Activated naive CD8-positive, alpha-beta T cell treated with anti-CD3 and anti-CD28 coated beads, Interleukin-2, amount 50 U/mL, for 24 hours (primary cell): ENCODE measurements around the gene TOMM22.
A peak's percentile ranks its signal among the peaks of the same experiment; 100 is the strongest.
"Not testable (repeated sequence)": the region's sequence is repeated elsewhere in the genome, so short reads cannot be mapped to it uniquely, and the experiment has no call there.

Source experiments
- ATAC-seq: fragments of 150-1000 bp; cut with Tn5 transposase; one replicate; pipeline ENCODE4 v1.10.0; 2021
- DNase-seq: peaks from one replicate; pipeline ENCODE4 v3.0.0; 2021
- H3K27ac Mint-ChIP-seq: one replicate; pipeline ENCODE4 v1.8.0; 2021; ENCODE audit warnings: mild to moderate bottlenecking, mixed read lengths
- H3K27me3 Mint-ChIP-seq: one replicate; pipeline ENCODE4 v1.8.0; 2021; ENCODE audit warnings: mixed read lengths
- H3K36me3 Mint-ChIP-seq: one replicate; pipeline ENCODE4 v1.8.0; 2021; ENCODE audit warnings: low read depth, mixed read lengths
- H3K4me1 Mint-ChIP-seq: one replicate; pipeline ENCODE4 v1.8.0; 2021; ENCODE audit warnings: mixed read lengths
- H3K4me3 Mint-ChIP-seq: one replicate; pipeline ENCODE4 v1.8.0; 2021; ENCODE audit warnings: mild to moderate bottlenecking, moderate library complexity, mixed read lengths
- H3K9me3 Mint-ChIP-seq: one replicate; pipeline ENCODE4 v1.8.0; 2021; ENCODE audit warnings: mixed read lengths

TOMM22 gene

GRCh38 chr22:38681582-38682335 is at the start of gene TOMM22:
Gene TOMM22 (plus strand): TSS chr22:38681957. CDS start chr22:38681979, 22 bp downstream.
- peaks cover 23% of the 10 kb centered on the region for H3K4me1 Mint-ChIP-seq
- H3K4me3 Mint-ChIP-seq = peak within 1 kb of the TSS; percentile 96
- ATAC-seq (peak; percentile 99), DNase-seq (peak; percentile 91)
- H3K27me3 Mint-ChIP-seq = no peaks in the 10 kb centered on the region
- peak within 1 kb of the TSS; percentile 95 for H3K27ac Mint-ChIP-seq
- H3K36me3 Mint-ChIP-seq = peaks cover 40% of the 10 kb centered on the region
- H3K9me3 Mint-ChIP-seq = no peaks in the 10 kb centered on the region

GRCh38 chr22:38632528-38632927 is 49.2 kb upstream of the TOMM22 start:
- DNase-seq (no peak), ATAC-seq (no peak)
- Mint-ChIP-seq H3K4me3 (no peak overlapping the region), H3K4me1 (peaks cover 9% of the 10 kb centered on the region), H3K36me3 (no peaks in the 10 kb centered on the region), H3K27ac (no peak overlapping the region), H3K27me3 (no peaks in the 10 kb centered on the region), H3K9me3 (no peaks in the 10 kb centered on the region)

- H3K36me3 Mint-ChIP-seq = no peaks in the 10 kb centered on the region
- H3K9me3 Mint-ChIP-seq = no peaks in the 10 kb centered on the region
- DNase-seq = no peak
- peaks cover under 1% of the 10 kb centered on the region for H3K27me3 Mint-ChIP-seq
- H3K4me1 Mint-ChIP-seq = no peaks in the 10 kb centered on the region
- ATAC-seq = no peak
- no peak overlapping the region for H3K27ac Mint-ChIP-seq
- H3K4me3 Mint-ChIP-seq = no peak overlapping the region
Observed at GRCh38 chr22:38638216-38638615, 43.5 kb upstream of the TOMM22 start.

- ATAC-seq (no peak), DNase-seq (no peak)
- Mint-ChIP-seq H3K27me3 (peaks cover 2% of the 10 kb centered on the region), H3K9me3 (no peaks in the 10 kb centered on the region), H3K27ac (no peak overlapping the region), H3K4me1 (no peaks in the 10 kb centered on the region), H3K36me3 (no peaks in the 10 kb centered on the region), H3K4me3 (no peak overlapping the region)
Observed at GRCh38 chr22:38638728-38639127, 43.0 kb upstream of the TOMM22 start.

GRCh38 chr22:38641476-38642040 is 40.2 kb upstream of the TOMM22 start:
- no peaks in the 10 kb centered on the region for H3K9me3 Mint-ChIP-seq
- DNase-seq (no peak), ATAC-seq (no peak)
- no peak overlapping the region for H3K4me3 Mint-ChIP-seq
- no peaks in the 10 kb centered on the region for H3K36me3 Mint-ChIP-seq
- H3K27ac Mint-ChIP-seq = no peak overlapping the region
- no peaks in the 10 kb centered on the region for H3K4me1 Mint-ChIP-seq
- peaks cover 2% of the 10 kb centered on the region for H3K27me3 Mint-ChIP-seq

- not testable (repeated sequence) for DNase-seq, H3K9me3 Mint-ChIP-seq, H3K27ac Mint-ChIP-seq, H3K27me3 Mint-ChIP-seq, H3K4me3 Mint-ChIP-seq, H3K4me1 Mint-ChIP-seq, H3K36me3 Mint-ChIP-seq
- peak; percentile 75 for ATAC-seq
Observed at GRCh38 chr22:38644245-38644644, 37.5 kb upstream of the TOMM22 start.

- Mint-ChIP-seq H3K36me3 (no peaks in the 10 kb centered on the region), H3K27ac (no peak overlapping the region), H3K4me1 (no peaks in the 10 kb centered on the region), H3K9me3 (no peaks in the 10 kb centered on the region), H3K4me3 (no peak overlapping the region), H3K27me3 (peaks cover 2% of the 10 kb centered on the region)
- no peak for ATAC-seq
- no peak for DNase-seq
Observed at GRCh38 chr22:38645430-38645829, 36.3 kb upstream of the TOMM22 start.

GRCh38 chr22:38649841-38650522 is 31.8 kb upstream of the TOMM22 start:
- DNase-seq (no peak), ATAC-seq (no peak)
- no peaks in the 10 kb centered on the region for H3K4me1 Mint-ChIP-seq
- H3K27me3 Mint-ChIP-seq = no peaks in the 10 kb centered on the region
- H3K4me3 Mint-ChIP-seq = no peak overlapping the region
- H3K27ac Mint-ChIP-seq = no peak overlapping the region
- H3K9me3 Mint-ChIP-seq = no peaks in the 10 kb centered on the region
- no peaks in the 10 kb centered on the region for H3K36me3 Mint-ChIP-seq

- no peak overlapping the region for H3K4me3 Mint-ChIP-seq
- H3K27ac Mint-ChIP-seq = no peak overlapping the region
- H3K36me3 Mint-ChIP-seq = no peaks in the 10 kb centered on the region
- no peak for ATAC-seq
- H3K4me1 Mint-ChIP-seq = peaks cover 10% of the 10 kb centered on the region
- H3K27me3 Mint-ChIP-seq = peaks cover 1% of the 10 kb centered on the region
- H3K9me3 Mint-ChIP-seq = no peaks in the 10 kb centered on the region
- DNase-seq = no peak
Observed at GRCh38 chr22:38652859-38653258, 28.9 kb upstream of the TOMM22 start.

- peaks cover 17% of the 10 kb centered on the region for H3K4me1 Mint-ChIP-seq
- H3K4me3 Mint-ChIP-seq = no peak overlapping the region
- peaks cover 1% of the 10 kb centered on the region for H3K27me3 Mint-ChIP-seq
- H3K36me3 Mint-ChIP-seq = no peaks in the 10 kb centered on the region
- ATAC-seq (no peak), DNase-seq (no peak)
- H3K27ac Mint-ChIP-seq = no peak overlapping the region
- no peaks in the 10 kb centered on the region for H3K9me3 Mint-ChIP-seq
Observed at GRCh38 chr22:38653741-38654140, 28.0 kb upstream of the TOMM22 start.

GRCh38 chr22:38655519-38656255 is 26.1 kb upstream of the TOMM22 start:
- ATAC-seq (peak; percentile 3), DNase-seq (no peak)
- Mint-ChIP-seq H3K4me1 (peaks cover 17% of the 10 kb centered on the region), H3K36me3 (no peaks in the 10 kb centered on the region), H3K27ac (peak overlapping the region; percentile 97), H3K27me3 (peaks cover 1% of the 10 kb centered on the region), H3K9me3 (no peaks in the 10 kb centered on the region), H3K4me3 (peak overlapping the region; percentile 85)

- ATAC-seq = peak; percentile 83
- Mint-ChIP-seq H3K4me3 (peak within 1 kb of the TSS; percentile 85), H3K36me3 (no peaks in the 10 kb centered on the region), H3K9me3 (no peaks in the 10 kb centered on the region), H3K27me3 (peaks cover 1% of the 10 kb centered on the region), H3K4me1 (peaks cover 17% of the 10 kb centered on the region), H3K27ac (peak within 1 kb of the TSS; percentile 97)
- peak; percentile 89 for DNase-seq
Observed at GRCh38 chr22:38656256-38657044, 25.3 kb upstream of the TOMM22 start, which contains the start of the genes CBY1 and FAM227A. Gene CBY1 (plus strand): TSS chr22:38656638. CDS start chr22:38668055, 11,417 bp downstream. Gene FAM227A (minus strand): TSS chr22:38656392. CDS start chr22:38650168, 6,224 bp downstream.

- H3K27me3 Mint-ChIP-seq = peaks cover 1% of the 10 kb centered on the region
- no peaks in the 10 kb centered on the region for H3K9me3 Mint-ChIP-seq
- ATAC-seq = peak; percentile 53
- H3K36me3 Mint-ChIP-seq = no peaks in the 10 kb centered on the region
- peak overlapping the region; percentile 97 for H3K27ac Mint-ChIP-seq
- H3K4me1 Mint-ChIP-seq = peaks cover 17% of the 10 kb centered on the region
- peak overlapping the region; percentile 85 for H3K4me3 Mint-ChIP-seq
- peak; percentile 53 for DNase-seq
Observed at GRCh38 chr22:38657045-38657909, 24.5 kb upstream of the TOMM22 start.
